Activated CD4-positive, alpha-beta T cell treated with anti-CD3 and anti-CD28 coated beads, Interleukin-2, amount 50 U/mL, for 16 hours (primary cell): ENCODE results near the gene SLC24A4.

Experiments
- DNase-seq: peaks from one replicate; pipeline ENCODE4 v3.0.0-alpha.2; 2020

The SLC24A4 gene

DNA sequence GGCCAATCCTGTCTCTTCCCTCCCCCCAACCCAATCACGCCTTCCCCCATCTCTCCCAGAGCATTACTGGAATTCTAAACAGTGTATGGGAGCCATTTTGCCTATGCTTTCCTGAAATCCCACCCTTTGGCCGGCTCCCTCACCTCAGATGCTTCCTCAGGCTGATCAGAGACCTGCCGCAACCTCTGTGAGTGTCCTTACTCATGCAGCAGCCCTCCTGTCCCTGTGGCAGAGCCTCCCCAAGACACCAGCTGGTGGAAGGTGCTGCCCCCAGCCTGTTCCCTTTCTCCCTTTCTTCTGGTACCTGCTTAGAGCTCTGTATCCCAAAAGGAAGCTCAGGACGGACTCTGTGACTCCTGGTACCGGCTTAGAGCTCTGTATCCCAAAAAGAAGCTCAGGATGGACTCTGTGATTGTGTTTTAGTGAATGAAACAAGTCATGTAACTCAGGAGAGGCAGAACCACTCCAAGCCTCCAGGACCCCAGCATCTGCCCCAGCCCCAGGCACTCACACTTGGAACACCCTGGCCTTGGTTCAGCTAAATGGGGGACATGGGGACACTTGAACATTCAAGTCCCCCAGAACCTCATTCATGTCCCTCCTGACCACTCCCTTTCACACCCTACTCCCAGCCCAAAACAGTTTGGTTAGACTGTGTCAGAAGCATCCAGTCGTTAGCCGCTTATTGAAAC, 161.3 kb downstream of the SLC24A4 start:
- DNase-seq, result no peak

DNA sequence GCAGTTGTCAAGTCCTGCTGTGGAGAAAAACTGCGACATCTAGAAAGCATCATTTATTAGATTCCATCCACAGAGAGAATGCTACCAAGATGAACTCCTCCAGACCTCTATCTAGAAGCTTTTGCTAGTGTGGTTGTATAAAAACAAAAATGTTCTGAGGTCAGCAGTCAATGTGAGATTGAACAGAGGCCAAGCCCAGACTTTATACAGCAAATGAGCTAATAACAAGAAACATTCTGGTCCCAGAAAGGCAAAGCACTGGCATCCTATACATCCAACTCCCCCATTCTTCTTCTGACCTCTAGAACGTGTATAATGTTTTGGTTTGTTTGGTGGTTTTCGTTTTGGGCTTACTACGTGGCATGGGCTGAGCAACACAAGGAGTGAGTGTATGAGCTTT, 163.9 kb downstream of the SLC24A4 start:
- no peak for DNase-seq

DNA sequence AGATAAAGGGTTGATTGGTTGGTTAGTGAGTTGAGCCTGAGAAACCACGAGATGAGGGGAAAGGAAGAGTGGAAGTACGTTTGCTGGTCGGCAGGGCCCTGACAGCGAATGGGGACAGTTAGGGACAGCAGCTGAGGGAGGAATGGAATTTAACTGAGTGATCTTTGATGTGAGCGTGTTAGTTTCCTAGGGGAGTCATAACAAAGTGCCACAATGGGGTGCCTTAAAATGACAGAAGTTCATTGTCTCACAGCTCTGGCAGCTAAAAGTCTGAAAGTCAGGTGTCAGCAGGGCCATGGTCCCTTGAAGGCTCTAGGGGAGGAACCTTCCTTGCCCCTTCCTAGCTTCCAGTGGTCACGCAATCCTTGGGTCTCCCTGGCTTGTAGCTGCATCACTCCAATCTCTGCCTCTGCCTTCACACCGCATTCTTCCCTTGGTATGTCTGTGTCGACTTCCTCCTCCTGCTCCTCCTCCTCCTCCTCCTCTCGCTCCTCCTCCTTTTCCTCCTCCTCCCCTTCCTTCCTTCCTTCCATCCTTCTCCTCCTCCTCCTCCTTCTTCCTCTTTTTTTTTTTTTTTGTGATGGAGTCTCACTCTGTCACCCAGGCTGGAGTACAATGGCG, 164.7 kb downstream of the SLC24A4 start:
- no peak for DNase-seq

DNA sequence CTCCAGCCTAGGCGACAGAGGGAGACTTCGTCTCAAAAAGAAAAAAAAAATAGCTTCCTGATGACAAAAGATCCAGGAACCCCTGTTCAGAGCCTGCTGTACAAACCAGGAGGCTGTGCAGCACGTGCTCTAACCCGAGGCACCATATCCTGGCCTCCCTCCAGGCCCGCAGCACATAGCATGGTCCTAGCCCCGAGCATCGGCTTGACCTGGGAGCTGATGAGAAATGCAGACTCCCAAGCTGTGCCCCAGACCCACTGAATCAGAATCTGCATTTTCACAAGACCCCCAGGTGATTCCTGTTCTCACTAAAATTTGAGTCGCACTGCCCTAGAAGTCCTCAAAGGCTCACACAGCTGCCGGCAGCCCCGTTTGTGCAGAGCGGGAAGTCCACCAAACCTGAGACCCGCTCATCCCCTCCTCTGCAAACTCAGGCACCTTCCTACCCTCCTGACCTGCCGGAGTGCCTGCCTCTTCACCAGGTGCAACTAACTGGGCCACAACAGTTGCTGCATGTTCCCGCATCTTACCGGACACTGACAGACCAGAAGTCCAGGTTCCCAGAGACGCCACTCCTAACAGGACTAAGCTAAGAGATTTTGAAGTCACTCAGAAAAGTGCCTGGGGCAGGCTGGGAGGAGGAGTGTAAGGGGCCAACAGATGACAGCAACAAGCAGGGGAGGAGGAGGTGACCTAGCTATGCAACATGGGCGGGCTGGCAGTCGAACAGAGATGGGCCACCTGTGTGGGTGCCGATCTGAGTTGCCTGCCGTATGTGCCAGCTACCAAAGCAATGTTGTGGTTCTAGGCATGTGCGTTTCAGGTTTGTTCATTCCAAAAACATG, 166.7 kb downstream of the SLC24A4 start:
- DNase-seq, result no peak

DNA sequence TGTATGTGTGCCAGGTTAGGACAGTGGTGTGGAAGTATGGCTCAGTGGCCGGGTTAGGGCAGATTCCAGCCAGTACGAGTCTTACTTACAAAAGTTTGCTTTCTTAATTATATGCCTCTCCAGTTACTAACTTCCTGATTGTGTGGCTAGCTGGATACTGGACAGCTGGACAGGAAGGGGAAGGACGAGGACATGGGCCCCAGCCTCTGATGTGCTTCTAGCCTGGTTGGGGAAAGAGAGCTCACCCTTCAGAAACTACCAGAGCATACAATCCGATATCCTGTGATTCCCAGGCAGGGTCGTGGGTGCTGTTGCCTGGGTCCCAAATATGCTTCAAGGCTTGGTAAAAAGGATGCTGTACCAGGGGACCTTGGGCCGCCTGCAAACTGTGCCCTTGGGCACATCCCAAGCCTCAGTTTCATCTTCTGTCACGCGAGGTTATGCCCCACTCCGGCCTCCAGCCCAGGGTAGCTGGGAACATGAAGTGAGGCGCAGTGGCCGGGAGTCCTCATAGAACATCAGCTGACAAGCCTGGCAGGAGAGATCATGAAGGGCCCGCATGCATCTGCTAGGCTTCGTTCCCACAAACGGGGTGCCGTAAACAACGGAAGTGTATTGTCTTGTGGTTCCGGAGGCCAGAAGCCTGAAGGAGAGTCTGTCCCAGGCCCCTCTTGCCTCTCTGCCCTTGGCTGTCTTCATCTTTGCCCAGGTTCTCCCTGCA, 167.4 kb downstream of the SLC24A4 start:
- no peak for DNase-seq

DNA sequence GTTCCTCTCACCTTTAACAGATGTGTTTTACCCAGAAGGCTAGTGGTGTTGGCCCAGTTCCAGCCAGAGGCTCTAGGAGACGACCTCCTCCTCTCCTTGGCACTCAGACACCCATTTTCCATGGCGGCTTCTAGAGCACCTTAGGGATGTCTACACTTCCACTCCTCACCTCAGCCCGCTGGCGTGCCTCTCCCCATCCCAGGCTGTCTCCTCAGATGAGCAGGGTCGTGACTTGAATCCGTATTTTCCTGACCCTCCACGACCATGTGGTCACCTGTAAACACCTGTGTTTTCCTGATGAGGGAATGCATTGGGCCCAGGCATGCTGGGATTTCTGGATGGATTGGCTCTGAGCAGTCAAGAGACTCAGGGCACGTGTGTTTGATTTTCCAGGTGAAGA, 168.8 kb downstream of the SLC24A4 start:
- no peak for DNase-seq

DNA sequence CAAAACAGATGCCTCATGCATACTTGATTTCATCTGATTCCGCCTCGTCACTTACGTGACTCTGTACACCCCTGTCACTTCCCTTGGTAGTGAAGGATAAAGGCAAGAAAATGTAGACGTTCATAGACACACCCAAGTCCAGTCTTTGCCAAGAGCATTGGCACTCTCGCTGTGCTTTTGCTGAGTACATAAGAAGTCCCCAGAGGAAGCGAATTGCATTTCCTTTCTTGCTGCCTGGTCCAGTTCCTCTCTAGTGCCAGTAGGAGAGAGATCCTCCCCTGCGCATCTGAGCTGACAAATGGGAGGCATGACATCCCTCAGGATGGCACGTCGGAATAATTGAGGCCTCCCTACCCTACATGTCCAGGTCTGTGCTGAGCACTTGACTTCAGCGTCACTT, 169.3 kb downstream of the SLC24A4 start:
- DNase-seq, result no peak

DNA sequence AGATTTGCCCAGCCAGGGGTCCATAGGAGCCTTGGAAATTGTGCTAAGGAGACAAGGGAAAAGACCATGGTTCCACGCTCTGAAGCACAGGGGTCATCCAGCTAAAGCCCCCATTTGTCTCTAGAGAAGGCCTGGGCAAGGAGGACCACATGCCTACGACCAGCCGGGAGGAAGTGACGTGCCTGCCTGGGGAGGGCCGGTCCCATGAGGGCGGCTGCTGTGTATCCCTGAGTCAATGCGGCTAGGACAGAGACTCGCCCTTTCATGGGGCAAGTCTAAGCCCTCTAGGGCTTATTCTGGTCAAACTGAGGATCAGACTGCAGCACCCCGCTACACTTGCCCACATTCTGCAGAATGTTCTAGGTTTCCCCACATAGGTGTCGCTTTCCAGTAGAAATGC, 170.1 kb downstream of the SLC24A4 start:
- DNase-seq, result no peak

DNA sequence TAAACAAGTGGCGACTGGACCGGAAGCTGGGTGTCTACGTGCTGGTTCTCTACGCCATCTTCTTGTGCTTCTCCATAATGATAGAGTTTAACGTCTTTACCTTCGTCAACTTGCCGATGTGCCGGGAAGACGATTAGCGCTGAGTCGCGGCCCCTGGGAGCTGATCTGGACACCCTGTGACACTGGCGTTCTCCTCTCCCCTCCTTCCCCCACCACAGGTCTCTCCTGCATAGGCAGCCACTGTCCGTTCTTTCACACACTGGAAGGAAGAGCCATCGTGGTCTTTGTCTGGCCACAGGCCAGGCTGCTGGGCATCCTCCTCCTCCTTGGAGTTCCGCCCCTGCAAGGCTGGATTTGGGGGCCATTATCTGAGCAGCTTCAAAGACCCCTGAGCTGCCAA, 170.5 kb downstream of the SLC24A4 start:
- DNase-seq, result no peak

DNA sequence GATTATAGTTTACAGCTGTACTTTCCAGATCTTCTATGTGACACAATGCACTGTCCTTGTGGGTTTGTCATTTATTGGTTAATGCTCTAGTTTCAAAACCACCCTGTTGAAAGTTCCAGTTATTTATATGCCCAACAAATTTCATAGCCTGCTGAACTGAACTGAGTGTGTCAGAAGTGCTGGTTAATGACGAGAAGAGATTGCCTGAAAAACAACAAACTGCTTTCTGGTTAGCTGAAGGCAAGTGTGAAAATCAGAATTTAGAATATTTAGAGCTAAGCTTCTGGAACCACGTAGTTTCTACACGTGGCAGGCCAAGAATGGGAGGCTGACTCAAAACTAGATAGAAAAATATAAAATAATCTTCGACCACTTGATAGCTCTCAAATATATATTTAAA, 171.5 kb downstream of the SLC24A4 start:
- no peak for DNase-seq

DNA sequence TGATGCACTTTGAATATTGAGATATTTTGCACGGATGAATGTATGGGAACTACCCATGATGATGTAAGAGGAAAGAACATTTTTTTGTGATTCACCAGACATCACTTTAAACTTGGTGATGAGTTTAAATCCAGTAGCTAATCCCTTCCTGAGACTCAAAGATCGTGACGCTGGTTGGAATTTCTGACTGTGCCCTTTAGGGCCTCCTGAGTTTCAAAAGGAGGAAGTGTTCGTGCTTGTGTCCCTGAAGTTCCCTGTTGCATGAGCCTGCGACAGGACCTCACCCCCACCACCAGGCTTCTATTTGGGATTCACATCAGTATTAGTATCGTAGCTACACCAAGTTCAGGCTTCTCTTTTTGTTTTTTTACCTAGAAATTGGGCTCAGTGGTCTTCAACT, 172.1 kb downstream of the SLC24A4 start:
- DNase-seq, result no peak

DNA sequence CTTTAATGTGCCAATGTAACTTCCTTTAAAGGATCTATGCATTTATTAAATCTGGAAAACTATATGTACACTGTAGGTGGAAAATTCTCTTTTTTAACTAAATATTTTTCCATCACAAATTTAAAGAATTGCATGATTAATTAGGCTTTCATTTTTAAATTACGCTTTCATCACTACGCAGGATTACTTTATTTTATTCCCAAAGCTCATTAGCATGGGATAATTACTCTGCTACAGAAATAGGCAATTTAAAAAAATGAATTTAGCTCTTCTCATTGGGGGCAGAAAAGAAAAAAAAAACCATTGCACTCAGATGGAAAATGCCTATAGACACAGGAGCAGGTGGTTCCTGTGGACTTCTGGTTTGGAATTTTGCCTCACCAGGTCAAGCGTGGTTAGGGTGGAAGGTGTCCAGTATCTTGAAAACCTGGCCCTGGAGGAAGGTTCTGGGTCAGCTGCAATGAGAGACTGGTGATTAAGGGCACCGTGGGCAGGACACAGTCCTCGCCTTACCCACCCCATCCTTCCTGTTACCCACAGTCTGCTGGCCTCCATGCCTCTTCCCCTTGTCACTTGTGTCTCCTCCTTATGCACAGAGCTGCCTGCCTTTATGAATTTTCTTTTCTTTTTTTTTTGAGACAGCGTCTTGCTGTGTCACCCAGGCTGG, 173.4 kb downstream of the SLC24A4 start:
- no peak for DNase-seq

DNA sequence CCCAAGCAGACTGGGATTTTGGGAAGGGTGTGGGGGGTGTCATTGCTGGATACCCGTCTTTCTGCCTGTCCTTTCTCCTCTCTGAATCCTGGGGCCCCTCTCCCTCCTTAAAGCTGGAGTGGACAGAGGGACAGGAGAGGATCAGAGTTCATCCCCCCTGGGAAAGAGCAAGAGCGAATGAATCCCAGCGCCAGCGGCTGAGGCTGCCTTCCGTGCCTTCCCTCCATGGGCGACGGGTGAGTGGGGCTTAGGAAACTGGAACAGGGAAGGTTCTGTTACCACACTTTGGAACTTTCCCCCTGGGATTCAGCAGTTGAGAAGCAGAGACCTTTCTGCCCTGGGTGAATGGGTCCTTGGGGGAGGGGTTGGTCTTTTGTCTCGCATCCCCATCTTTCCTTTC, 174.4 kb downstream of the SLC24A4 start:
- no peak for DNase-seq

DNA sequence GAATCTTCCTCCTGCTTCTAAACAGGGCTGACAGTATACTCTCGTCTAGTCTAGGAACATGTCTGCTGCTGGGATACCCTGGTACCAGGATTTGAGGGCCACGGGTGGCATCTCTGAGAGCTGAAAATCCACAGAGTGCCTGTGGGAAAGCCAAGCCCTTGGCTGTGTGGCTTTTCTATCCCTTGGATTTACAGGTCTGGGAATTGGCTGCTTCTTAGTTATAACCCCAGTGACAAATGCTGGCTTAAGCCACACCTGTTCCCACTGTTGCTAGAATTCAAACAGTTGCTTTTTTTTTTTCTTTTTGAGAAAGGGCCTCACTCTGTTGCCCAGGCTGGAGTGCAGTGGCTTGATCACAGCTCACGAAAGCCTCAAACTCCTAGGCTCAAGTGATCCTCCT, 176.3 kb downstream of the SLC24A4 start:
- DNase-seq, result no peak

DNA sequence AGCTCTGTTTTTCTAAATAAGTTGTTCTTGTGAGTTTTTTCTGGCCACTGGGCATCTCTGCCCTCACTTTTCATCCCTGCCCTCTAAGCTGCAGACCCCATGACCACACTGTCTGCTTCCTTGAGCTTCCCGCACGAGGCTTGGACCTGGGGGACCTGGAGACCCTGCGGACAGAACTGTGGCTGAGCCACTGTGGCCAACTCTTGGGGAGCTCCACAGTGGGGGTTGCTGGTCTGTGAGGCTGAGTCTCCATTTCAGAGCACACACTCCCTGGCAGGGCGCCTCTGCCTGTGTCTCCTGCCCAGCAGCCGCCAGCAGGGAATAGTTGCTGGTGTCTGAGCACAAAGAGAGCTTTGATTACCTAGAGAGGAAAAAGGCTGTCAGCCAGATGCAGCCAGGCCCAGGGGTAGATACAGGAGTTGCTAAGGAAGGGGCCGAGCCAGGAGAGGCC, 177.6 kb downstream of the SLC24A4 start:
- DNase-seq, result no peak

DNA sequence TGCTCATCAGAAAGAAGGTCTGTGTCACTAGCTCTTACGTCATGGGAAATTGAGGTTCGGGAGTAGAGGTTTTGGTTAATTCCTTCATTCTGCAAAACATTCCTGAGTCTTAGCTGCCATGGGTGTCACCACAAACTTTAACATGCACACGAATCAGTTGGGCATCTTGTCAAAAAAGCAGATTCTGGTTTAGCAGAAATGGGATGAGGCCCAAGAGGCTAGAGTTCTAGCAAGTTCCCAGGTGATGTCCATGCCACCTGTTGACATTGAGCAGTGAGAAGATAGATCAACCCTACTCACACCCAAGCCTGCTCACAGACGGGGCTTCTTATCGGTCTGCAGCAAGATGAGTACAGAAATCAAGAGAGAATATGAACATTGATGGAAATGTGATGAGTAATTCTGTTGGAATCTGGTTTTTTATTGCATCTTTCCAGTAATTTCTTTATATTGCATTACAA, 179.0 kb downstream of the SLC24A4 start:
- no peak for DNase-seq

DNA sequence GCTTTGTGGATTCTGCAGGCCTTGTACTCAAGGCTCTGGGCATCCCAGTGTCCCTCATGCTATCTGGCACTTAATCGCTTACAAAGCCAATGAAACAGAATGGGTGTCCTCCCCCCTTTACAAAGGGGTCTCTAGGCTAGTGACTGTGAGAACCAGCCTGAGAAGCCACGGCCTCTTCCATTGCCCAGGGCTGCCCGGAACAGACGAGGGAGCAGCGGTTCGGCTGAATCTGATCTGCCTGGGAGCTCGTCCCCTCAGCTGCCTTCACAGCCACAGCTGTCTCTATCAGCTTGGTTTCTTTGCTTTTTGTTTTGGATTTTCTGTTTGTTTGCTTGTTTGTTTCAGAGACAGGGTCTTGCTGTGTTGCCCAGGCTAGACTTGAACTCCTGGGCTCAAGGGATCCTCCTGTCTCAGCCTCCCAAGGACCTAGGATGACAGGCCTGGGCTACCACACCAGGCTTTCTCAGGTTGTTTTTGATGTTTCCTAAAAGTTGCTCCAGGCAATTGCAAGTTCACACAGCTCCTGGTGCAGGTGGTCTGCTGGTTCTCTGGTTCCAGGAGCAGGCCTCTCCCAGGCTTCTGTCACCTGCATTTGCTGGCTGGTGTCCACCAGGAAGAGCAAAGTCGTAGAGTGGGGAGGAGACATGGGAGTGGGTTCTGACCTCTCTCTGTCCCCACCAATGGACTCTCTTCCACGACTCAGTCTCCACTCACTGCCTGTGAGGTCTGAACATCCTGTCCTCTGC, 179.7 kb downstream of the SLC24A4 start:
- DNase-seq, result no peak

DNA sequence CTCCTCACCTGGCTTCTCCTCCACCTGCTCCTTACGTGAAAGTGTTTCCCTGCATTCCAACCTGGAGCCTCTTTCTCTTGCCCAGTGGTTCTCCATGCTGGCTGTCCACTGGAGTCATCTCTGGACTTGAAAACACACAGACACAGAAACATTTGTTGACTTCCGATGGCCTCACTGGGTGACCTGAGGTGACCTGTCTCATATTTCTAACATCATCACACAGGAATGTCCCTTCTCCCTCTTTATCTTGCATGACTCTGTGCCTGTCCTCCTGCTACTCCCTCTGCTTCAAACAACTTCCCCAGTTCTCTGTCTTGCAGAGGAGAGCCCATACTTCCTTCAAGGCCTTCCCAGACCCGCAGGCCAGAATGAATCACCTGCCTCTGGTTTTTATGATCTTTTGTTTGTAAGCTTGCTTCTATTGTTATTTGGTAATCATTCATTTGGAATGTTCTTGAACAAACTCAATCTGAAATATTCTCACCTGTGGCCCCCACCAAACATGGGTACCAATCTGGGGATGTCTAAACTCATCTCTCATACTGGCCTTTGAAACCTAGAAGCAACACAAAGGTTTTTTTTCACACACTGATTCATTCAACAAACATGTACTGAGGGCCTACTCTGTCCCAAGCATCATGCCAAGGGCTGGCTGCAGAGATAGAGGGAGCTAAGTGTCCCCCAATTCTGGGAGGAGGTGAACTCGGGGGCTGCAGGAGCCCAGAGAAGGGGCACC, 181.0 kb downstream of the SLC24A4 start:
- DNase-seq, result no peak

DNA sequence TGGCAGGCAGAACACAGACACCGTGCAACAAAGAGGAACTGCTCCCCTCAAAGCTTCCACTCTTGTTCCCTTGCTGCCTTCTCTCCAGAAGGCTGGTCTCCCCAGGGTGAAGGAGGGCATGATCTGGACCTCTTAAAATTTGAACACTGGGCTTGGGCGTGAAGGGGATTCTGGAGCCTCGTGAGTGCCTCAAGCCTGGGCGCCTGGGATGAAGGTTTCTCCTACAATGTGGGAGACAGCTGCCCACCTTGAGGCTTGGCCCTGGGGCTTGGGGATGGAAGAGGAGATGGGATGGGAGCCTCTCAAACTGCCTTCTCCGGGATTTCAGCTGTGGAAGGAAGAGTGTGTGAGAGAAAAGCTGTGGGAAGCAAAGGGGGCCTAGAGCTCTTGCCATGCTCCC, 182.9 kb downstream of the SLC24A4 start:
- DNase-seq, result no peak

DNA sequence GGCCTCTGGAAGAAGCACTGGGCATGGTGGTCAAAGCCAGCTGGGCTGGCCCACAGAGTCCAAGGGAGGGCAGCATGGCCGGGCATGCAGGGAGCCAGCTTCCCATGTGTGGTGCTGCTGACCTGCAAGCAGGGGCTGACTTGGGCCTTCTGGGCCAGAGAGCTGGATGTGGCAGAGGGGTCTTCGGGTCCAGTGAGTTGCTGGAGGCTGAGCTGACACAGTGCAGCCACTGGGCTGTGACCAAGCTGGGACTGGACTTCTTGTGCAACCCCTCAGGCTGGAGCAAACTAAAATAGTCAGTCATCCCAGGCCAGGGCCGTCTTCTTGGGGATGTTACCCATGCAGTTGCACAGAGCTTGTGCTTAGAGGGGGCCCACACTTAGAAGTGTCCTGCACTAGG, 183.3 kb downstream of the SLC24A4 start:
- no peak for DNase-seq

DNA sequence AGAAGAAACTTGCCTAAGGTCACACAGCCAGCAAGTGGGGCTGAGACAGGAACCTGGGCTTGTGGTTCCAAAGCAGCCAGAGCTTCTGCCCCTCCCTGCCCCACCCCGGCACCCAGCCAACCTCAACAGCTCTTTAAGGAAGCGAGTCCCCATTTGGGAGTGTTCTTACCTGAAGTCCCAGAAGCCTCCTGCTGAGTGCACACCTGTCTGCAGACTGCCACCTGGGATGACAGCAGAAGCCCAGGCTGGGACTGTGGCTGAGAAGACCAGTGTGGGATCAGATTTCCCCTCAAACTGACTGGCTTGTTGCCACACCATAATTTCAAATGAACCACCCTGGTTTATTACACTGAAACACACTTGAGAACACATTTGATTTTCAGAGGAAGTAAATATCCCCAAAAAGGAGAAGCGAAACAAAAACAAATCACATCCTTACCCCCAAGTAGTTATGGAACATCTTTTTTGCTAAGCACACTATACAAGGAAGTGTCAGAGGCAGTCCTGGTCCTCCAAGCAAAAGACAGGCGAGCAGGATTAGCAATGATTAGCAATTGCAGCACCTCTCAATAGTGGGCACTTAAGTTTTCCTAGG, 184.3 kb downstream of the SLC24A4 start:
- no peak for DNase-seq
